Neural cell (in vitro differentiated cells): Measurements from ENCODE around the gene CERS3. TPM values are rescaled to one million over a fixed set of nuclear protein-coding genes. Genes with fewer than 3 reads are reported as not detected.

ENCODE experiments used
- H2AFZ ChIP-seq: fragments of 200-600, 300-800 bp; sonication (generic), shearing (Covaris generic); 2 replicates; pipeline ENCODE4 v1.6.0; 2014; ENCODE audit warnings: low read depth, mild to moderate bottlenecking, antibody characterized with exemption, low read length, moderate library complexity
- H3F3A ChIP-seq: fragments of 200-600 bp; shearing (Covaris generic); 2 replicates; pipeline ENCODE4 v1.6.1; 2016; ENCODE audit warnings: mild to moderate bottlenecking, moderate library complexity, mixed read lengths, antibody characterized with exemption, low read length; ENCODE audit not compliant: insufficient read depth, poor library complexity, severe bottlenecking
- H3K27ac ChIP-seq: fragments of 200-600, 300-800 bp; sonication (generic), shearing (Covaris generic); 2 replicates; pipeline ENCODE4 v1.5.1; 2014; ENCODE audit warnings: mild to moderate bottlenecking, low read length, moderate library complexity
- H3K27me3 ChIP-seq: fragments of 300-800, 200-600 bp; sonication (generic), shearing (Covaris generic); 2 replicates; pipeline ENCODE4 v1.6.0; 2014; ENCODE audit warnings: mild to moderate bottlenecking, low read depth, low read length, moderate library complexity; ENCODE audit not compliant: insufficient read depth
- H3K36me3 ChIP-seq: fragments of 300-800, 200-600 bp; sonication (generic), shearing (Covaris generic); 2 replicates; pipeline ENCODE4 v1.5.1; 2014; ENCODE audit warnings: mild to moderate bottlenecking, antibody characterized with exemption, low read length, moderate library complexity; ENCODE audit not compliant: insufficient read depth
- H3K4me2 ChIP-seq: fragments of 300-800, 200-600 bp; sonication (generic), shearing (Covaris generic); 2 replicates; pipeline ENCODE4 v1.6.0; 2014; ENCODE audit warnings: mild to moderate bottlenecking, low read length
- H3K4me3 ChIP-seq: fragments of 300-800, 200-600 bp; sonication (generic), shearing (Covaris generic); 2 replicates; pipeline ENCODE4 v1.5.1; 2014; ENCODE audit warnings: mild to moderate bottlenecking, low read length, moderate library complexity
- H3K79me2 ChIP-seq: fragments of 200-600 bp; shearing (Covaris generic); replicated peaks from 2 replicates; pipeline ENCODE4 v1.6.0; 2014; ENCODE audit warnings: mild to moderate bottlenecking, low read length, moderate library complexity; ENCODE audit not compliant: insufficient read depth
- H3K9ac ChIP-seq: fragments of 300-800, 200-600 bp; sonication (generic), shearing (Covaris generic); 2 replicates; pipeline ENCODE4 v1.6.1; 2016; ENCODE audit warnings: mild to moderate bottlenecking, low read length, mixed read lengths
- H3K9me2 ChIP-seq: fragments of 200-600 bp; shearing (Covaris generic); 2 replicates; pipeline ENCODE4 v1.6.1; 2016; ENCODE audit warnings: mild to moderate bottlenecking, low read length, mixed read lengths; ENCODE audit not compliant: insufficient read depth
- H3K9me3 ChIP-seq: fragments of 200-600, 300-800 bp; sonication (generic), shearing (Covaris generic); 2 replicates; pipeline ENCODE4 v1.6.1; 2016; ENCODE audit warnings: mild to moderate bottlenecking, mixed run types, low read length, moderate library complexity, mixed read lengths
- H4K20me1 ChIP-seq: fragments of 200-600 bp; shearing (Covaris generic); 2 replicates; pipeline ENCODE4 v1.6.1; 2016; ENCODE audit warnings: mild to moderate bottlenecking, mixed run types; ENCODE audit not compliant: insufficient read depth
- EP300 ChIP-seq: fragments of 450-650 bp; conservative IDR thresholded peaks from 2 replicates; pipeline ENCODE4 v1.6.1; 2014; ENCODE audit warnings: antibody characterized with exemption, mild to moderate bottlenecking, moderate library complexity; ENCODE audit not compliant: poor library complexity, severe bottlenecking
- EZH2 ChIP-seq: fragments of 200-600, 300-800 bp; shearing (Covaris generic), sonication (generic); IDR thresholded peaks from 2 replicates; pipeline ENCODE4 v1.6.1; 2014; ENCODE audit warnings: antibody characterized with exemption, low read length, borderline replicate concordance, mild to moderate bottlenecking; ENCODE audit not compliant: insufficient read depth, poor library complexity, severe bottlenecking
- MXI1 ChIP-seq: fragments of 450-650 bp; conservative IDR thresholded peaks from 2 replicates; pipeline ENCODE4 v1.6.1; 2014; ENCODE audit warnings: antibody characterized with exemption, mild to moderate bottlenecking; ENCODE audit not compliant: poor library complexity, severe bottlenecking
- POLR2AphosphoS5 ChIP-seq: IDR thresholded peaks from 2 replicates; pipeline ENCODE4 v1.6.1; 2012
- RAD21 ChIP-seq: fragments of 450-650 bp; conservative IDR thresholded peaks from 2 replicates; pipeline ENCODE4 v1.6.1; 2014; ENCODE audit warnings: antibody characterized with exemption, mild to moderate bottlenecking, moderate library complexity
- SMC3 ChIP-seq: fragments of 450-650 bp; conservative IDR thresholded peaks from 2 replicates; pipeline ENCODE4 v1.6.1; 2014; ENCODE audit warnings: antibody characterized with exemption, mild to moderate bottlenecking, moderate library complexity; ENCODE audit not compliant: poor library complexity
- TAF1 ChIP-seq: IDR thresholded peaks from 2 replicates; pipeline ENCODE4 v1.6.1; 2012; ENCODE audit warnings: low read depth
- polyA plus RNA-seq: library from polyadenylated mRNA; depleted of rRNA; stranded (reverse); fragments of >200 nt; gene quantifications from 2 replicates; pipeline ENCODE4 v1.2.3, GENCODE V29; 2014
- TF ChIP-seq, protein P1 (sequence below): IDR thresholded peaks from 2 replicates; pipeline ENCODE4 v1.6.1; 2012; ENCODE audit warnings: borderline replicate concordance
- TF ChIP-seq, protein P2 (sequence below): fragments of 450-650 bp; IDR thresholded peaks from 2 replicates; pipeline ENCODE4 v1.5.1; 2014; ENCODE audit warnings: antibody characterized with exemption, mild to moderate bottlenecking, moderate library complexity; ENCODE audit not compliant: poor library complexity, severe bottlenecking

Gene CERS3
- polyA plus RNA-seq, 1 donor from 2014 or later = 0.27 TPM

DNA sequence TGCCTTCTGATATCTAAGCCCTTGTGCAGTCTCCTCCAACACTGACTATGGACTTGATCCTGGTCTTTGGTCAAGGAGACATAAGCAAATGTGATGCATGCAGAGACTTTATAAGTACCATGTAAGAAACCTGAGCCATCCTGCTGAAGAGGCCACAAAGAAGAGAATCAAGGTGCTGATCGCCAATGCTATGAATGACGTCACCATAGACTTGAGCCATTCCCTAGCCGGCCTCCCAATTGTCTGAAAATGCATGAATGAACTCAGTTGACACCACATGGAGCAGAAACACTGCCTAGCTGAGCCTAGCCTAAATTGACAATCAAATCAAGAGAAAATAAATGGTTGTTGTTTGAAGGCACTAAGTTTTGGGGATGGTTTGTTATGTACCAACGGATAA lies 51.9 kb downstream of the CERS3 start:
- no peak overlapping the region for H3K4me3 ChIP-seq
- H3K4me2 ChIP-seq = no peak overlapping the region
- H3K79me2 ChIP-seq = no peaks in the 10 kb centered on the region
- TF ChIP-seq EZH2 = no peak
- no peak overlapping the region for H3K27ac ChIP-seq
- H3K9me3 ChIP-seq = peaks cover 13% of the 10 kb centered on the region
- H2AFZ ChIP-seq = no peak overlapping the region
- H3K9ac ChIP-seq = no peak overlapping the region
- no peaks in the 10 kb centered on the region for H3K9me2 ChIP-seq
- no peaks in the 10 kb centered on the region for H4K20me1 ChIP-seq
- H3K27me3 ChIP-seq = no peaks in the 10 kb centered on the region
- H3F3A ChIP-seq = no peaks in the 10 kb centered on the region
- H3K36me3 ChIP-seq = no peaks in the 10 kb centered on the region

DNA sequence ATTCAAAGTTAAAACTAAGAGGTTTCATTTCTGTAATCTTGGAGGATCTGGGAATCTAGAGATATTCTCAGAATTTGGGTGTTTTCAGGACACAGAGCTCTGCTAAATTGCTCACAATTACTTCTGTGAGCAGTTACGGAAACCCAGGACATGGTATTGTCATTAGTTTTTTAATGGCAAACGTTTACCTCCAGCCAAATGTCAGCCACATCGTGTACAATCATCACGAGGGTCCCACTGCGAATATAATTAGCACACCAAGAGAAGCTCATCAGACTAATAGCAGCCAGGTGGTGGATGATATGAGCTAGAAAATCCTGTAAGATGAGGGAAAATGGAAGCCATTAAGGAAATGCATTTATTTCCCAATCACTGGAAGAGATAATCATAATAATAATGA lies 56.0 kb downstream of the CERS3 start:
- no peak overlapping the region for H3K27ac ChIP-seq
- no peaks in the 10 kb centered on the region for H3K79me2 ChIP-seq
- H3K9me3 ChIP-seq = peaks cover under 1% of the 10 kb centered on the region
- no peak overlapping the region for H3K4me2 ChIP-seq
- TF ChIP-seq POLR2AphosphoS5 (no peak), TAF1 (no peak), EZH2 (no peak), EP300 (no peak), MXI1 (no peak), RAD21 (no peak), SMC3 (no peak)
- TF ChIP-seq, protein P1, sequence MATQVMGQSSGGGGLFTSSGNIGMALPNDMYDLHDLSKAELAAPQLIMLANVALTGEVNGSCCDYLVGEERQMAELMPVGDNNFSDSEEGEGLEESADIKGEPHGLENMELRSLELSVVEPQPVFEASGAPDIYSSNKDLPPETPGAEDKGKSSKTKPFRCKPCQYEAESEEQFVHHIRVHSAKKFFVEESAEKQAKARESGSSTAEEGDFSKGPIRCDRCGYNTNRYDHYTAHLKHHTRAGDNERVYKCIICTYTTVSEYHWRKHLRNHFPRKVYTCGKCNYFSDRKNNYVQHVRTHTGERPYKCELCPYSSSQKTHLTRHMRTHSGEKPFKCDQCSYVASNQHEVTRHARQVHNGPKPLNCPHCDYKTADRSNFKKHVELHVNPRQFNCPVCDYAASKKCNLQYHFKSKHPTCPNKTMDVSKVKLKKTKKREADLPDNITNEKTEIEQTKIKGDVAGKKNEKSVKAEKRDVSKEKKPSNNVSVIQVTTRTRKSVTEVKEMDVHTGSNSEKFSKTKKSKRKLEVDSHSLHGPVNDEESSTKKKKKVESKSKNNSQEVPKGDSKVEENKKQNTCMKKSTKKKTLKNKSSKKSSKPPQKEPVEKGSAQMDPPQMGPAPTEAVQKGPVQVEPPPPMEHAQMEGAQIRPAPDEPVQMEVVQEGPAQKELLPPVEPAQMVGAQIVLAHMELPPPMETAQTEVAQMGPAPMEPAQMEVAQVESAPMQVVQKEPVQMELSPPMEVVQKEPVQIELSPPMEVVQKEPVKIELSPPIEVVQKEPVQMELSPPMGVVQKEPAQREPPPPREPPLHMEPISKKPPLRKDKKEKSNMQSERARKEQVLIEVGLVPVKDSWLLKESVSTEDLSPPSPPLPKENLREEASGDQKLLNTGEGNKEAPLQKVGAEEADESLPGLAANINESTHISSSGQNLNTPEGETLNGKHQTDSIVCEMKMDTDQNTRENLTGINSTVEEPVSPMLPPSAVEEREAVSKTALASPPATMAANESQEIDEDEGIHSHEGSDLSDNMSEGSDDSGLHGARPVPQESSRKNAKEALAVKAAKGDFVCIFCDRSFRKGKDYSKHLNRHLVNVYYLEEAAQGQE = no peak
- TF ChIP-seq, protein P2, sequence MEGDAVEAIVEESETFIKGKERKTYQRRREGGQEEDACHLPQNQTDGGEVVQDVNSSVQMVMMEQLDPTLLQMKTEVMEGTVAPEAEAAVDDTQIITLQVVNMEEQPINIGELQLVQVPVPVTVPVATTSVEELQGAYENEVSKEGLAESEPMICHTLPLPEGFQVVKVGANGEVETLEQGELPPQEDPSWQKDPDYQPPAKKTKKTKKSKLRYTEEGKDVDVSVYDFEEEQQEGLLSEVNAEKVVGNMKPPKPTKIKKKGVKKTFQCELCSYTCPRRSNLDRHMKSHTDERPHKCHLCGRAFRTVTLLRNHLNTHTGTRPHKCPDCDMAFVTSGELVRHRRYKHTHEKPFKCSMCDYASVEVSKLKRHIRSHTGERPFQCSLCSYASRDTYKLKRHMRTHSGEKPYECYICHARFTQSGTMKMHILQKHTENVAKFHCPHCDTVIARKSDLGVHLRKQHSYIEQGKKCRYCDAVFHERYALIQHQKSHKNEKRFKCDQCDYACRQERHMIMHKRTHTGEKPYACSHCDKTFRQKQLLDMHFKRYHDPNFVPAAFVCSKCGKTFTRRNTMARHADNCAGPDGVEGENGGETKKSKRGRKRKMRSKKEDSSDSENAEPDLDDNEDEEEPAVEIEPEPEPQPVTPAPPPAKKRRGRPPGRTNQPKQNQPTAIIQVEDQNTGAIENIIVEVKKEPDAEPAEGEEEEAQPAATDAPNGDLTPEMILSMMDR = no peak
- no peak overlapping the region for H2AFZ ChIP-seq
- no peaks in the 10 kb centered on the region for H3F3A ChIP-seq
- no peak overlapping the region for H3K4me3 ChIP-seq
- H3K36me3 ChIP-seq = no peaks in the 10 kb centered on the region
- no peaks in the 10 kb centered on the region for H4K20me1 ChIP-seq
- no peaks in the 10 kb centered on the region for H3K9me2 ChIP-seq
- H3K9ac ChIP-seq = no peak overlapping the region
- no peaks in the 10 kb centered on the region for H3K27me3 ChIP-seq

DNA sequence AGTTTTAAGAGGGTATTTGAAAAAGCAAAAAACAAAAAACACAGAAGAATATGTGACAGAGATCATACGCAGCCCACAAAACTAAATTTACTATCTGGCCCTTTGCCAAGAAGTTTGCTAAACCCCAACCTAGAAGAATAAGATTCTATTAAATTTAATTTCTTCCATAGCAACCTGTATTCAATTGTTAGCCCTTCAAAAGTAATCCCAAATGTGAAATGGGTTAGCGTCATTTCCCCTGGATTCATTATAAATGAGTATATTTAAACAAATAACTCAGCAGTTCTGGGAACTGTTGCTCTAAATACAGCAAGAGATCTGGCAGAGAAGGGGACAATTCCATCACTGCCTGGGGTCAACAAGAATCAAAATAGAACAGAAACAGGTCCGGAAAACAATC lies 56.8 kb downstream of the CERS3 start:
- Histone ChIP-seq H3K9me2 (no peaks in the 10 kb centered on the region), H3K27me3 (no peaks in the 10 kb centered on the region), H3K27ac (no peak overlapping the region), H3F3A (no peaks in the 10 kb centered on the region), H4K20me1 (no peaks in the 10 kb centered on the region), H3K9ac (no peak overlapping the region), H3K36me3 (no peaks in the 10 kb centered on the region), H3K4me3 (no peak overlapping the region), H3K4me2 (no peak overlapping the region), H2AFZ (no peak overlapping the region), H3K79me2 (no peaks in the 10 kb centered on the region), H3K9me3 (no peaks in the 10 kb centered on the region)
- no peak for TF ChIP-seq SMC3
- no peak for TF ChIP-seq RAD21
- TF ChIP-seq MXI1 = no peak
- TF ChIP-seq, protein P2 = no peak
- no peak for TF ChIP-seq TAF1
- TF ChIP-seq EZH2 = no peak
- no peak for TF ChIP-seq EP300
- TF ChIP-seq POLR2AphosphoS5 = no peak
- TF ChIP-seq, protein P1 = no peak
